HG03342 (cell line): ENCODE measurements around the gene GGT5.

ENCODE experiments used
- ATAC-seq: cut with Tn5 transposase; IDR thresholded peaks from one replicate; pipeline ENCODE4 v1.9.1; 2021; ENCODE audit warnings: mild to moderate bottlenecking, moderate library complexity; ENCODE audit not compliant: unreplicated experiment

The GGT5 gene

DNA sequence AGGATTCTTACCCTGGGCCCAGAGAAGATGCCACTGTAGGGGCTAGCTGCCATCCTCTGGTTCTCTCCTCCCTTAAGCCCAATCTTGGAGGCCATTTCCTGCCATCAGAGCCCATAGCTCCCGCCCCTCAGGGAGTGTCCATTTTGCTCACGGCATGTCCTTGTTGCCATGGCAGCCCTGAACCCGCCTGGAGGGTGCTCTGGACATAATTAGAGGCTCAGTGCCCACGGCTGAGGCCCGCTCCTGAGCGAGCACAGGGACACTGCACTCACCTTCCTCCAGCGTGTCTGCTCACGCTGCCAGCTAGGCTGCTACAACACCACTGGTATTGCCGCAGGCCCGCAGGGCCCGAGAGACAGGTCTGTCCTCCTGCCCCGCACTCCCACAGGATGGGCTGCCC, 74.7 kb downstream of the GGT5 start:
- no peak for ATAC-seq
